ENCODE results near the gene LRRC28.

LRRC28 gene

GRCh38 chr15:99333413-99333812, 82.1 kb downstream of the LRRC28 start:
- no peak for TF ChIP-seq CTCF (IDR thresholded peaks at IDR 0.05; ENCODE audit: insufficient read depth, low read depth, low read length, missing control alignments)
- DNase-seq (ENCODE audit: low read depth): no peak
- H3K4me3 ChIP-seq (ENCODE audit: low read length): no peak overlapping the region

- no peak for TF ChIP-seq CTCF (IDR thresholded peaks at IDR 0.05; ENCODE audit: insufficient read depth, low read depth, low read length, missing control alignments)
- no peak for DNase-seq (ENCODE audit: low read depth)
- no peak overlapping the region for H3K4me3 ChIP-seq (ENCODE audit: low read length)
Measured at GRCh38 chr15:99333981-99334380, 82.7 kb downstream of the LRRC28 start.

GRCh38 chr15:99335508-99335907, 84.2 kb downstream of the LRRC28 start:
- no peak for TF ChIP-seq CTCF (IDR thresholded peaks at IDR 0.05; ENCODE audit: insufficient read depth, low read depth, low read length, missing control alignments)
- no peak for DNase-seq (ENCODE audit: low read depth)
- no peak overlapping the region for H3K4me3 ChIP-seq (ENCODE audit: low read length)

GRCh38 chr15:99336794-99337193, 85.5 kb downstream of the LRRC28 start:
- no peak overlapping the region for H3K4me3 ChIP-seq (ENCODE audit: low read length)
- no peak for TF ChIP-seq CTCF (IDR thresholded peaks at IDR 0.05; ENCODE audit: insufficient read depth, low read depth, low read length, missing control alignments)
- DNase-seq (ENCODE audit: low read depth): no peak

- TF ChIP-seq CTCF (IDR thresholded peaks at IDR 0.05; ENCODE audit: insufficient read depth, low read depth, low read length, missing control alignments): no peak
- H3K4me3 ChIP-seq (ENCODE audit: low read length): no peak overlapping the region
- no peak for DNase-seq (ENCODE audit: low read depth)
Measured at GRCh38 chr15:99340347-99340746, 89.1 kb downstream of the LRRC28 start.

GRCh38 chr15:99341786-99342185, 90.5 kb downstream of the LRRC28 start:
- no peak overlapping the region for H3K4me3 ChIP-seq (ENCODE audit: low read length)
- TF ChIP-seq CTCF (IDR thresholded peaks at IDR 0.05; ENCODE audit: insufficient read depth, low read depth, low read length, missing control alignments): no peak
- peak; percentile 74 for DNase-seq (ENCODE audit: low read depth)

- DNase-seq (ENCODE audit: low read depth): no peak
- TF ChIP-seq CTCF (IDR thresholded peaks at IDR 0.05; ENCODE audit: insufficient read depth, low read depth, low read length, missing control alignments): no peak
- no peak overlapping the region for H3K4me3 ChIP-seq (ENCODE audit: low read length)
Measured at GRCh38 chr15:99343208-99343607, 91.9 kb downstream of the LRRC28 start.

All from epithelial cell of esophagus (primary cell).